Mesendoderm (in vitro differentiated cells): Measurements from ENCODE around the gene MAPK10.

Experiments used
- DNase-seq: peaks from one replicate; pipeline ENCODE4 v3.0.0; 2013
- H2AK5ac ChIP-seq: 2 replicates; pipeline ENCODE4 v1.6.1; 2013; ENCODE audit warnings: low read length, inconsistent platforms
- H2BK120ac ChIP-seq: 2 replicates; pipeline ENCODE4 v1.6.1; 2013; ENCODE audit warnings: low read depth, mild to moderate bottlenecking, low read length, moderate library complexity, mixed read lengths
- H2BK15ac ChIP-seq: replicated peaks from 2 replicates; pipeline ENCODE4 v1.6.1; 2013; ENCODE audit warnings: low read depth, mild to moderate bottlenecking, moderate library complexity
- H2BK5ac ChIP-seq: 2 replicates; pipeline ENCODE4 v1.6.1; 2013; ENCODE audit warnings: low read length, inconsistent platforms
- H3K18ac ChIP-seq: 2 replicates; pipeline ENCODE4 v1.6.1; 2013; ENCODE audit warnings: mild to moderate bottlenecking, low read length, mixed read lengths
- H3K23ac ChIP-seq: one replicate; pipeline ENCODE4 v1.6.1; 2013; ENCODE audit warnings: low read length
- H3K27ac ChIP-seq: 2 replicates; pipeline ENCODE4 v1.5.1; 2013; ENCODE audit warnings: low read depth, mild to moderate bottlenecking, inconsistent platforms, low read length, moderate library complexity
- H3K27me3 ChIP-seq: 2 replicates; pipeline ENCODE4 v1.6.1; 2013; ENCODE audit warnings: low read length, control low read depth, mild to moderate bottlenecking, inconsistent platforms; ENCODE audit not compliant: insufficient read depth, poor library complexity
- H3K36me3 ChIP-seq: 2 replicates; pipeline ENCODE4 v1.6.1; 2013; ENCODE audit warnings: low read length, inconsistent platforms; ENCODE audit not compliant: control insufficient read depth, insufficient read depth
- H3K4ac ChIP-seq: one replicate; pipeline ENCODE4 v1.6.1; 2013; ENCODE audit warnings: low read depth, mild to moderate bottlenecking, low read length, moderate library complexity
- H3K4me1 ChIP-seq: 2 replicates; pipeline ENCODE4 v1.6.1; 2013; ENCODE audit warnings: low read depth, low read length, inconsistent platforms; ENCODE audit not compliant: control insufficient read depth
- H3K4me2 ChIP-seq: 2 replicates; pipeline ENCODE4 v1.6.1; 2013; ENCODE audit warnings: low read length
- H3K4me3 ChIP-seq: 2 replicates; pipeline ENCODE4 v1.5.1; 2013; ENCODE audit warnings: mild to moderate bottlenecking, low read length
- H3K56ac ChIP-seq: one replicate; pipeline ENCODE4 v1.6.1; 2013; ENCODE audit warnings: low read length
- H3K79me1 ChIP-seq: 2 replicates; pipeline ENCODE4 v1.6.1; 2013; ENCODE audit warnings: low read length, inconsistent platforms
- H3K79me2 ChIP-seq: 2 replicates; pipeline ENCODE4 v1.6.1; 2013; ENCODE audit warnings: mild to moderate bottlenecking, low read length; ENCODE audit not compliant: control insufficient read depth, insufficient read depth
- H3K9ac ChIP-seq: 2 replicates; pipeline ENCODE4 v1.6.1; 2013; ENCODE audit warnings: low read length, inconsistent platforms
- H4K5ac ChIP-seq: one replicate; pipeline ENCODE4 v1.6.1; 2013; ENCODE audit warnings: low read length
- H4K8ac ChIP-seq: one replicate; pipeline ENCODE4 v1.6.1; 2013; ENCODE audit warnings: low read depth, mild to moderate bottlenecking, control low read depth, low read length, moderate library complexity
- WGBS: extraction: QIAGEN DNeasy Blood & Tissue Kit; methylation state at CpG from one replicate; pipeline ENCODE4 v1.1.7; 2013; ENCODE audit warnings: low lambda C conversion rate, missing lambda C conversion rate; ENCODE audit not compliant: insufficient coverage; ENCODE audit errors: extremely low coverage; 5-methylcytosine and 5-hydroxymethylcytosine counted together

Gene MAPK10

DNA sequence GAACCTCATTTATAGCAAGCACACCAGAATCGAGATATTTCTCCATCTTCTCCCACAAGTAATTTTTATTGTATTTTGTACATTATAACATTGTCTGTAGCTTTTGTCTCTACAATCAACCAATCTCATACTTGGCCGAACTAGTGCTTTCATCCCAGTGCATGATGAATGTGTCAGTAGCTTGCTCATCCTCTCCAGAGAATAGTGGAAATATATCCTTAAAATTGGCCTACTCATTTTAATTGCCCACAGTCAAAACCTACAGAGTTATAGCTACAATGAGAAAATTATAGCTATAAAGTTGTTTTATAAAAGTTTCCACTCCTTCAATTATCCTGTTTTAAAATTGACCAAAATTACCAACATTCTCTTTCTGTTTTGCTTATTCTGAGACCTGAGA, 103.8 kb downstream of the MAPK10 start:
- H3K4me2 ChIP-seq = no peak overlapping the region
- no CpG with 5 or more reads among the region's 2 CpGs for WGBS
- no peaks in the 10 kb centered on the region for H3K4me1 ChIP-seq
- no peak overlapping the region for H3K18ac ChIP-seq
- no peak overlapping the region for H3K4ac ChIP-seq
- H2AK5ac ChIP-seq = no peak overlapping the region
- H3K23ac ChIP-seq = no peak overlapping the region
- H3K27ac ChIP-seq = no peak overlapping the region
- no peaks in the 10 kb centered on the region for H3K36me3 ChIP-seq
- H2BK5ac ChIP-seq = no peak overlapping the region
- H3K56ac ChIP-seq = no peak overlapping the region
- DNase-seq = no peak
- H3K4me3 ChIP-seq = no peak overlapping the region
- no peaks in the 10 kb centered on the region for H3K79me1 ChIP-seq
- no peak overlapping the region for H2BK120ac ChIP-seq
- H3K27me3 ChIP-seq = no peaks in the 10 kb centered on the region
- no peak overlapping the region for H3K9ac ChIP-seq
- H4K5ac ChIP-seq = no peak overlapping the region
- no peaks in the 10 kb centered on the region for H3K79me2 ChIP-seq
- no peak overlapping the region for H4K8ac ChIP-seq
- no peak overlapping the region for H2BK15ac ChIP-seq

DNA sequence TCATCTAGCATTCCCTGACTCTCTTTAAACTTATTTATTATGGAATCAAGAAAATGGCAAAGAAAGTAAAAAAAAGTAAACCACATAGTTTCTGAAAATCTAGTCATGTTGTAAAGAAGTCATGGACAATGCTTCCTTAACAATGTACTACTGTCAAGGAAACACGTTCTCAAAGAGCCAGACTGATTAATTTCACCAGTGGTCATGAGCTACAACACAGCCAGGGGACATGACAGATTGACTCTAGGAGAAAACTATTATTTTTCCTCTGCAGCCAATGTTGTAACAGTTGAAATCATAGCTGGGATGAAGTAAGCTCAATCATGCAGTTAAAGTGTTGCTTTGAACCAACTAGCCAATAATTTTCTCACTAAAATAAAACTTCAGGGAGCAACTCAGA, 109.2 kb downstream of the MAPK10 start:
- DNase-seq = no peak
- Histone ChIP-seq H3K4me2 (no peak overlapping the region), H2BK15ac (no peak overlapping the region), H3K9ac (no peak overlapping the region), H3K79me1 (no peaks in the 10 kb centered on the region), H3K79me2 (no peaks in the 10 kb centered on the region), H4K8ac (no peak overlapping the region), H3K36me3 (no peaks in the 10 kb centered on the region), H3K18ac (no peak overlapping the region), H3K27me3 (no peaks in the 10 kb centered on the region), H2AK5ac (no peak overlapping the region), H2BK120ac (no peak overlapping the region), H3K23ac (no peak overlapping the region), H3K27ac (no peak overlapping the region), H2BK5ac (no peak overlapping the region), H3K4me1 (no peaks in the 10 kb centered on the region), H3K4ac (no peak overlapping the region), H3K4me3 (no peak overlapping the region), H3K56ac (no peak overlapping the region), H4K5ac (no peak overlapping the region)
- WGBS = no CpG with 5 or more reads among the region's 1 CpG

DNA sequence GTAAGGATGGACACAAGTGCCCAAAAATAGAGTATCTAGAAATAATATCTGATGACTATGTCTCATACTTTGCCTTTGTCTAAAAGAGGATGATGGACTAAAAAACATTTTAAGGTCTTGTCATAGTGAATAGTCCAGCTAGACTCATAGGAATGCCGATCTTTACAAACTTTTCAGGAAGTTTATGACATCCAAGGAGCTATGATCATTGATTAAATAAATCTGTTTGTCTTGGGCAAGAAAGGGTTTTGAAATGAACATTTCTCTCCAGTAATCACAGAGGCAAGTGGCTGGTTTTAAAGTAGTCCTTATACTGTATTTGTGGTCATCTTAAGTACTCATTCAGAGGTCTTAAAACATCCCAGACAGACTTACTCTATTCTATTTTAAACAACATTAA, 109.8 kb downstream of the MAPK10 start:
- no CpG with 5 or more reads among the region's 1 CpG for WGBS
- DNase-seq = no peak
- no peak overlapping the region for H3K27ac ChIP-seq

DNA sequence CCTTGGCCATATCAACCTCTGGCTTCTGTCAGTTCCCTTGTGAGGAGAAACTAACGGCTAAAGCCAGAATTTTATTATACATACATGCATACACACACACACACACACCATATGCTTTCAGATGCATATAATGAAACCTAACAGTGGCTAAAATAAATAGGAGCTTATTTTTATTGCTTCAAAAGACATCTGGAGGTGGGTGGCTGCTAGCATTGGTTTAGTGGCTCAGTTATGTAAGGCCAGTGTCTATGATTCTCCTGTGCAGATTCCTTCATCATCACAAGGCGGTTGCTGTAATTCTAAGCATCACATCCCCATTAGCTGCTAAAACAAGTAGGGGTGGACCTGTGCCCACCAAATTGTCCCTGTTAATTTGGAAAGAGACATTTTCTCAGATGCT, 110.8 kb downstream of the MAPK10 start:
- Histone ChIP-seq H3K27me3 (no peaks in the 10 kb centered on the region), H3K4me3 (no peak overlapping the region), H3K18ac (no peak overlapping the region), H3K56ac (no peak overlapping the region), H2BK15ac (no peak overlapping the region), H3K9ac (no peak overlapping the region), H3K4me2 (no peak overlapping the region), H3K79me1 (no peaks in the 10 kb centered on the region), H3K4ac (peak overlapping the region; percentile 68), H3K4me1 (no peaks in the 10 kb centered on the region), H4K8ac (no peak overlapping the region), H3K23ac (no peak overlapping the region), H2BK5ac (no peak overlapping the region), H3K79me2 (no peaks in the 10 kb centered on the region), H3K27ac (no peak overlapping the region), H2AK5ac (no peak overlapping the region), H2BK120ac (no peak overlapping the region), H3K36me3 (no peaks in the 10 kb centered on the region), H4K5ac (no peak overlapping the region)
- no CpG with 5 or more reads among the region's 2 CpGs for WGBS
- DNase-seq = no peak

More for the DNA sequence above, 109.8 kb downstream of the MAPK10 start:
- no peak overlapping the region for H3K23ac ChIP-seq
- no peak overlapping the region for H3K4me2 ChIP-seq
- H2AK5ac ChIP-seq = no peak overlapping the region
- H3K56ac ChIP-seq = no peak overlapping the region
- no peak overlapping the region for H2BK15ac ChIP-seq
- no peak overlapping the region for H4K5ac ChIP-seq
- no peaks in the 10 kb centered on the region for H3K79me2 ChIP-seq
- no peak overlapping the region for H3K18ac ChIP-seq
- no peaks in the 10 kb centered on the region for H3K27me3 ChIP-seq
- H2BK5ac ChIP-seq = no peak overlapping the region
- no peak overlapping the region for H3K4me3 ChIP-seq
- H3K36me3 ChIP-seq = no peaks in the 10 kb centered on the region
- H4K8ac ChIP-seq = no peak overlapping the region
- no peak overlapping the region for H3K4ac ChIP-seq
- no peak overlapping the region for H2BK120ac ChIP-seq
- H3K4me1 ChIP-seq = no peaks in the 10 kb centered on the region
- H3K9ac ChIP-seq = no peak overlapping the region
- no peaks in the 10 kb centered on the region for H3K79me1 ChIP-seq

DNA sequence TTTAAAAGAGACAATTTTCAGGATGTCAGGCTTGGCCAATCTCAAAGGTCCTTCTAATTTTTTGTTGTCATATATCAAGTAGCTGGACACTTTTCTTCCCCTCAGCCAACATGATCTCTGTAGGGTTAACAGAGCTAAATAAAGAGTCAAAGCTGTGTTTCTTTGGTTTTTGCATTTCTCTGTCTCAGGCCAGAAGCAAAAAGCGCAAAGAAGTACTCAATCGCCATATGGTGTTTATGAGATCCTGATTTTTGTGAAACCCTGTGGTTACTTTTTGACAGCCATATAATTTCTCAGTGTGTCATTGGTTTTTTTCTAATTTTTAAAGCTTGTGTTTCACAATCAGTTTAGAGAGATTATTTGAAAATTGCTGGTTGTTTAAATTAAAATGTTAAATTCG, 111.9 kb downstream of the MAPK10 start:
- Histone ChIP-seq H3K18ac (no peak overlapping the region), H3K79me1 (no peaks in the 10 kb centered on the region), H4K5ac (no peak overlapping the region), H3K36me3 (no peaks in the 10 kb centered on the region), H2BK5ac (no peak overlapping the region), H3K56ac (no peak overlapping the region), H3K4ac (no peak overlapping the region), H2BK120ac (no peak overlapping the region), H3K27ac (no peak overlapping the region), H2BK15ac (no peak overlapping the region), H3K4me1 (no peaks in the 10 kb centered on the region), H3K9ac (no peak overlapping the region), H3K4me3 (no peak overlapping the region), H3K4me2 (no peak overlapping the region), H3K23ac (no peak overlapping the region), H2AK5ac (no peak overlapping the region), H4K8ac (no peak overlapping the region), H3K27me3 (no peaks in the 10 kb centered on the region), H3K79me2 (no peaks in the 10 kb centered on the region)
- no peak for DNase-seq
- WGBS = no CpG with 5 or more reads among the region's 3 CpGs

DNA sequence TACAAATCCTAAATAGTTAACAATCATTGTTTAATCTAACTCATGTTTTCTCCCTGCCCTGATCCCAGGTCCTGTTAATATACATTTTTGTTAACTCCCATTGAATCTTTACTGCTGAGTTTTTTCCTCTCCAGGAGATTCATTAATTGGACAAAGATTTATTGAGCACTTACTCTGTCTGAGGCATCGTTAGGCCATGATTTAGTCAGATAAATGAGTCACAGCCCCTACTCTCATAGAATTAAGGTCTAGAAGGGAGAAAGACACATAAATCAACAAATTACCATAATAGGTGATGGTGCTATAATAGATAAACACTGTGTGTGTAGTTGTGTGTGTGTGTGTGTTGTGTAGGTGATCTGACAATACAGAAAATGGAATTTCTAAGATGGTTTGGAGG, 112.5 kb downstream of the MAPK10 start:
- Histone ChIP-seq H2BK15ac (no peak overlapping the region), H3K23ac (no peak overlapping the region), H3K4me1 (no peaks in the 10 kb centered on the region), H3K79me2 (no peaks in the 10 kb centered on the region), H2BK120ac (no peak overlapping the region), H4K5ac (no peak overlapping the region), H3K79me1 (no peaks in the 10 kb centered on the region), H3K27ac (no peak overlapping the region), H3K4ac (no peak overlapping the region), H3K4me3 (no peak overlapping the region), H4K8ac (no peak overlapping the region), H3K9ac (no peak overlapping the region), H3K27me3 (no peaks in the 10 kb centered on the region), H3K4me2 (no peak overlapping the region), H2BK5ac (no peak overlapping the region), H3K18ac (no peak overlapping the region), H2AK5ac (no peak overlapping the region), H3K36me3 (no peaks in the 10 kb centered on the region), H3K56ac (no peak overlapping the region)
- no CpG with 5 or more reads among the region's 1 CpG for WGBS
- no peak for DNase-seq
